Mesenchymal stem cell (in vitro differentiated cells and primary cell): ENCODE results near the gene GOLGA5.

Experiments used
- DNase-seq: peaks from one replicate; pipeline ENCODE4 v3.0.0-alpha.2; 2013
- H2AFZ ChIP-seq: one replicate; pipeline ENCODE4 v1.6.1; 2013; ENCODE audit warnings: low read depth, mild to moderate bottlenecking, control low read depth, inconsistent platforms, low read length, moderate library complexity
- H2AK5ac ChIP-seq: 2 replicates; pipeline ENCODE4 v1.6.1; 2013; ENCODE audit warnings: low read length, moderate library complexity, mild to moderate bottlenecking, inconsistent platforms; ENCODE audit not compliant: severe bottlenecking
- H2BK120ac ChIP-seq: one replicate; pipeline ENCODE4 v1.6.1; 2013; ENCODE audit warnings: low read depth, mild to moderate bottlenecking, inconsistent platforms, low read length, moderate library complexity
- H2BK12ac ChIP-seq, 2 experiments: one replicate each; pipeline ENCODE4 v1.6.1; 2013; ENCODE audit warnings: inconsistent platforms in 2 of 2, low read length in 2 of 2, mild to moderate bottlenecking in 2 of 2, moderate library complexity in 2 of 2, control low read depth in 1 of 2
- H2BK15ac ChIP-seq: one replicate; pipeline ENCODE4 v1.6.1; 2013; ENCODE audit warnings: mild to moderate bottlenecking, low read depth, inconsistent platforms; ENCODE audit not compliant: poor library complexity, severe bottlenecking
- H2BK5ac ChIP-seq: 2 replicates; pipeline ENCODE4 v1.6.1; 2013; ENCODE audit warnings: low read depth, mild to moderate bottlenecking, low read length, control low read depth, inconsistent platforms; ENCODE audit not compliant: poor library complexity, severe bottlenecking
- H3K14ac ChIP-seq, 2 experiments: one replicate each; pipeline ENCODE4 v1.6.1; 2013; ENCODE audit warnings: inconsistent platforms in 2 of 2, low read length in 2 of 2, control low read depth in 1 of 2, mild to moderate bottlenecking in 1 of 2, moderate library complexity in 1 of 2
- H3K18ac ChIP-seq, 2 experiments: one replicate each; pipeline ENCODE4 v1.6.1; 2013; ENCODE audit warnings: inconsistent platforms in 2 of 2, low read length in 2 of 2, control low read depth in 1 of 2, low read depth in 1 of 2, mild to moderate bottlenecking in 1 of 2
- H3K23ac ChIP-seq, 2 experiments: one replicate each; pipeline ENCODE4 v1.6.1; 2013; ENCODE audit warnings: inconsistent platforms in 2 of 2, low read length in 2 of 2, mild to moderate bottlenecking in 2 of 2, moderate library complexity in 2 of 2, control low read depth in 1 of 2
- H3K27ac ChIP-seq: 2 replicates; pipeline ENCODE4 v1.5.1; 2013; ENCODE audit warnings: mild to moderate bottlenecking, moderate library complexity, low read length, control low read depth, inconsistent platforms; ENCODE audit not compliant: poor library complexity, severe bottlenecking
- H3K27me3 ChIP-seq, 2 experiments: 2 replicates each; pipeline versions ENCODE4 v1.6.1 to v1.7.0; 2013; ENCODE audit warnings: low read length in 2 of 2, mild to moderate bottlenecking in 2 of 2, moderate library complexity in 2 of 2, control low read depth in 1 of 2, inconsistent platforms in 1 of 2; ENCODE audit not compliant: control insufficient read depth in 1 of 2, insufficient read depth in 1 of 2
- H3K36me3 ChIP-seq, 2 experiments: 2 replicates each; pipeline versions ENCODE4 v1.6.1 to v1.7.0; 2013; ENCODE audit warnings: low read length in 2 of 2, control low read depth in 1 of 2, inconsistent platforms in 1 of 2, low read depth in 1 of 2, mild to moderate bottlenecking in 1 of 2; ENCODE audit not compliant: insufficient read depth in 2 of 2, control insufficient read depth in 1 of 2
- H3K4ac ChIP-seq, 2 experiments: one replicate each; pipeline ENCODE4 v1.6.1; 2013; ENCODE audit warnings: inconsistent platforms in 2 of 2, low read length in 2 of 2, mild to moderate bottlenecking in 2 of 2, moderate library complexity in 2 of 2, control low read depth in 1 of 2, low read depth in 1 of 2
- H3K4me1 ChIP-seq: 2 replicates; pipeline ENCODE4 v1.6.1; 2013; ENCODE audit warnings: low read depth, low read length, control low read depth; ENCODE audit not compliant: control insufficient read depth, insufficient read depth
- H3K4me2 ChIP-seq: 2 replicates; pipeline ENCODE4 v1.6.1; 2013; ENCODE audit warnings: low read length, mild to moderate bottlenecking, inconsistent platforms; ENCODE audit not compliant: poor library complexity, severe bottlenecking
- H3K4me3 ChIP-seq, 2 experiments: 2 replicates each; pipeline versions ENCODE4 v1.5.1 to v1.7.0; 2013; ENCODE audit warnings: low read length in 2 of 2, mild to moderate bottlenecking in 2 of 2, control low read depth in 1 of 2, low read depth in 1 of 2; ENCODE audit not compliant: insufficient read depth in 1 of 2
- H3K79me1 ChIP-seq: replicated peaks from 2 replicates; pipeline ENCODE4 v1.6.1; 2013; ENCODE audit warnings: mild to moderate bottlenecking, control low read depth, low read length, inconsistent platforms; ENCODE audit not compliant: poor library complexity, severe bottlenecking
- H3K9ac ChIP-seq: 2 replicates; pipeline ENCODE4 v1.7.0; 2013; ENCODE audit warnings: mild to moderate bottlenecking, low read length, moderate library complexity
- H3K9me3 ChIP-seq: 2 replicates; pipeline ENCODE4 v1.7.0; 2013; ENCODE audit warnings: mild to moderate bottlenecking, low read length; ENCODE audit not compliant: control insufficient read depth
- H4K8ac ChIP-seq: one replicate; pipeline ENCODE4 v1.6.1; 2013; ENCODE audit warnings: inconsistent platforms, mild to moderate bottlenecking, low read length, moderate library complexity
- H4K91ac ChIP-seq: one replicate; pipeline ENCODE4 v1.6.1; 2013; ENCODE audit warnings: mild to moderate bottlenecking, low read length, inconsistent platforms
- WGBS: methylation state at CpG from one replicate; pipeline ENCODE4 v1.1.7; 2013; ENCODE audit warnings: mixed read lengths; 5-methylcytosine and 5-hydroxymethylcytosine counted together

Gene GOLGA5

GRCh38 chr14:92886337-92886736 is 92.2 kb downstream of the GOLGA5 start:
- Histone ChIP-seq H2BK5ac (no peak overlapping the region), H3K27ac (no peak overlapping the region), H2BK15ac (no peak overlapping the region), H3K79me1 (no peaks in the 10 kb centered on the region), H3K4ac (no peak overlapping the region), H3K27me3 (peaks cover 29 to 90% of the 10 kb centered on the region in 2 experiments), H2AK5ac (no peak overlapping the region), H3K9ac (no peak overlapping the region), H3K4me1 (no peaks in the 10 kb centered on the region), H3K36me3 (no peaks in the 10 kb centered on the region), H3K14ac (no peak overlapping the region), H3K18ac (no peak overlapping the region), H2BK12ac (no peak overlapping the region), H3K23ac (no peak overlapping the region), H3K4me3 (no peak overlapping the region), H4K91ac (no peak overlapping the region), H3K9me3 (peaks cover 18% of the 10 kb centered on the region), H4K8ac (no peak overlapping the region), H2BK120ac (no peak overlapping the region), H2AFZ (no peak overlapping the region), H3K4me2 (no peak overlapping the region)
- WGBS: 82% methylated on average over 9 of the region's 11 CpGs
- DNase-seq: no peak

- H3K9me3 ChIP-seq: peaks cover 18% of the 10 kb centered on the region
- no peak for DNase-seq
- no peak overlapping the region for H3K27ac ChIP-seq
- H3K9ac ChIP-seq: no peak overlapping the region
- no peak overlapping the region for H3K4me2 ChIP-seq
- H3K4me1 ChIP-seq: no peaks in the 10 kb centered on the region
- H4K91ac ChIP-seq: no peak overlapping the region
- no peak overlapping the region for H2AK5ac ChIP-seq
- no peaks in the 10 kb centered on the region for H3K79me1 ChIP-seq
- no peak overlapping the region for H3K4ac ChIP-seq
- H2BK15ac ChIP-seq: no peak overlapping the region
- H2AFZ ChIP-seq: no peak overlapping the region
- no peaks in the 10 kb centered on the region for H3K36me3 ChIP-seq
- no peak overlapping the region for H3K23ac ChIP-seq
- no CpG with 5 or more reads among the region's 1 CpG for WGBS
- H3K18ac ChIP-seq: no peak overlapping the region
- H4K8ac ChIP-seq: no peak overlapping the region
- no peak overlapping the region for H2BK12ac ChIP-seq
- no peak overlapping the region for H2BK120ac ChIP-seq
- peaks cover 25 to 89% of the 10 kb centered on the region in 2 experiments for H3K27me3 ChIP-seq
- no peak overlapping the region for H2BK5ac ChIP-seq
- H3K14ac ChIP-seq: no peak overlapping the region
- H3K4me3 ChIP-seq: no peak overlapping the region
Measured at GRCh38 chr14:92887157-92887556, 93.1 kb downstream of the GOLGA5 start.

- no peaks in the 10 kb centered on the region for H3K79me1 ChIP-seq
- H3K14ac ChIP-seq: no peak overlapping the region
- H3K23ac ChIP-seq: no peak overlapping the region
- peaks cover 32% of the 10 kb centered on the region for H3K9me3 ChIP-seq
- no peak overlapping the region for H4K8ac ChIP-seq
- no peak overlapping the region for H2BK5ac ChIP-seq
- H2AFZ ChIP-seq: no peak overlapping the region
- no peak overlapping the region for H3K4ac ChIP-seq
- no peak overlapping the region for H3K27ac ChIP-seq
- H3K4me2 ChIP-seq: no peak overlapping the region
- H3K4me3 ChIP-seq: no peak overlapping the region
- peaks cover 25 to 77% of the 10 kb centered on the region in 2 experiments for H3K27me3 ChIP-seq
- no peak overlapping the region for H3K18ac ChIP-seq
- DNase-seq: no peak
- no peak overlapping the region for H3K9ac ChIP-seq
- H2BK15ac ChIP-seq: no peak overlapping the region
- H3K4me1 ChIP-seq: no peaks in the 10 kb centered on the region
- H2AK5ac ChIP-seq: no peak overlapping the region
- H3K36me3 ChIP-seq: no peaks in the 10 kb centered on the region
- no peak overlapping the region for H4K91ac ChIP-seq
- no peak overlapping the region for H2BK120ac ChIP-seq
- no peak overlapping the region for H2BK12ac ChIP-seq
Measured at GRCh38 chr14:92888896-92889295, 94.8 kb downstream of the GOLGA5 start.
